ENCODE data around the gene MTAP.
A peak's percentile ranks its signal among the peaks of the same experiment; 100 is the strongest.

The MTAP gene

GRCh38 chr9:21802418-21803000 is at the start of gene MTAP:
Gene MTAP, plus strand, starts transcription at chr9:21802636. Its CDS starts 113 bp downstream, at chr9:21802749.
- DNase-seq: peak; percentile 70

- no peak for DNase-seq
These were observed 48.9 kb upstream of the MTAP start for GRCh38 chr9:21753523-21753922.

GRCh38 chr9:21754741-21755140 is 47.7 kb upstream of the MTAP start:
- DNase-seq: no peak

GRCh38 chr9:21758540-21758939 is 43.9 kb upstream of the MTAP start:
- no peak for DNase-seq

- no peak for DNase-seq
These were observed 41.0 kb upstream of the MTAP start for GRCh38 chr9:21761309-21761901.

- DNase-seq: no peak
These were observed 40.4 kb upstream of the MTAP start for GRCh38 chr9:21762064-21762463.

GRCh38 chr9:21764846-21765245 is 37.6 kb upstream of the MTAP start:
- no peak for DNase-seq

- no peak for DNase-seq
These were observed 36.3 kb upstream of the MTAP start for GRCh38 chr9:21766096-21766495.

GRCh38 chr9:21770871-21771560 is 31.4 kb upstream of the MTAP start:
- no peak for DNase-seq

GRCh38 chr9:21777701-21778100 is 24.7 kb upstream of the MTAP start:
- no peak for DNase-seq

GRCh38 chr9:21778304-21778703 is 24.1 kb upstream of the MTAP start:
- no peak for DNase-seq

GRCh38 chr9:21779397-21779796 is 23.0 kb upstream of the MTAP start:
- DNase-seq: no peak

GRCh38 chr9:21781656-21782055 is 20.8 kb upstream of the MTAP start:
- no peak for DNase-seq

GRCh38 chr9:21782205-21782604 is 20.2 kb upstream of the MTAP start:
- DNase-seq: no peak

- DNase-seq: no peak
These were observed 13.7 kb upstream of the MTAP start for GRCh38 chr9:21788752-21789151.

- peak; percentile 45 for DNase-seq
These were observed 12.8 kb upstream of the MTAP start for GRCh38 chr9:21789541-21790037.

GRCh38 chr9:21795483-21795882 is 7.0 kb upstream of the MTAP start:
- no peak for DNase-seq

- no peak for DNase-seq
These were observed 5.7 kb upstream of the MTAP start for GRCh38 chr9:21796768-21797167.

- DNase-seq: no peak
These were observed 1.3 kb upstream of the MTAP start for GRCh38 chr9:21800931-21801682.

- DNase-seq: no peak
These were observed 586 bp upstream of the MTAP start for GRCh38 chr9:21801683-21802417.

- no peak for DNase-seq
These were observed 1.2 kb downstream of the MTAP start for GRCh38 chr9:21803649-21804048.

- no peak for DNase-seq
These were observed 1.9 kb downstream of the MTAP start for GRCh38 chr9:21804331-21804730.

- no peak for DNase-seq
These were observed 2.4 kb downstream of the MTAP start for GRCh38 chr9:21804791-21805190.

Measured in activated CD8-positive, alpha-beta memory T cell treated with anti-CD3 and anti-CD28 coated beads, Interleukin-2, amount 50 U/mL, for 4 hours (primary cell).